ENCODE measurements around the gene KRT7.

GRCh38 chr12:52296572-52297215, 63.7 kb downstream of the KRT7 start:
- TF ChIP-seq POLR2A (IDR thresholded peaks at IDR 0.05; ENCODE audit: low read length): no peak
- TF ChIP-seq GATA1 (IDR thresholded peaks at IDR 0.05; ENCODE audit: low read depth, low read length): no peak
